DMS53 treated with DMSO at 0.1 percent for 48 hours (cell line): Measurements from ENCODE around the gene DIDO1.
"Not testable (repeated sequence)": the region's sequence is repeated elsewhere in the genome, so short reads cannot be mapped to it uniquely, and the experiment has no call there.

Experiments
- DNase-seq: peaks from one replicate; lab custom pipeline; 2025; ENCODE audit not compliant: unreplicated experiment; lab: John Stamatoyannopoulos, UW

DIDO1 gene

DNA sequence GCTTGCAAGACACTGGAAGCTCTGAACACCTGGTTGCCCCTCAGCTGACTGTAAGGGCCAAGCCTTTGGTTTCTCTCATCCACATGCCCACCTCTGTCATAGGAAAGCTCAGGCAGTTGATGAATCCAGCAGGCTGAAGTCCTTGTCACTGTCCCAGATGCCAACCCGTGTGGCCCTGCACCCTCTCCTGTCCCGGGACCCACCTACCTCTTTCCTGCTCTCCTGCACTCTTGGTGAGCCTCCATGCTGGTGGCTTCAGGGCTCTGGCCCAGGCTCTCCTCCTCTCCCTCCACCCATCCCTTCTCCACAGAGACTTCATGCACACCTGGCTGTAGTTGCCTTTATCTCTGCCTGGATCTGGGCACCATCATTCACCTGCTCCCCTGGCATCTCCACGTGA is 7.7 kb upstream of the DIDO1 start:
- no peak for DNase-seq

DNA sequence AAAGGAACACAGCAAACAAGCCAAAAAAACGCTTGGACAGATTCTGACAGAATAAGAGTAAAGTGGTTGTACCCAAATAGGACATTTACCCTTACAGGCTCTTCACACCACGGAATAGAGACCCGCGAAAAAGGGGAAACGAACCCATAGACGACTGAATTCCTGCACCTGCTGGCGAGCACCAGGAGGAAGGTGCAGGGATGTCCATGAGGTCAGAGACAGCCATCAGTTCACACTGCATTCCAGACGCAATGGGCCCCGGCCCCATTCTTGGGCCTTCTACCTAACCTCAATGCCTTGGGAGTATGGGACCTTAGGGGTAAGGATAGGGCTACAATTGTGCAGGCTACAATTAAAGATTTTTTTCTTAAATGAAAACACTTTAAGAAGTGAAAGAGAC is 5.2 kb upstream of the DIDO1 start:
- no peak for DNase-seq

DNA sequence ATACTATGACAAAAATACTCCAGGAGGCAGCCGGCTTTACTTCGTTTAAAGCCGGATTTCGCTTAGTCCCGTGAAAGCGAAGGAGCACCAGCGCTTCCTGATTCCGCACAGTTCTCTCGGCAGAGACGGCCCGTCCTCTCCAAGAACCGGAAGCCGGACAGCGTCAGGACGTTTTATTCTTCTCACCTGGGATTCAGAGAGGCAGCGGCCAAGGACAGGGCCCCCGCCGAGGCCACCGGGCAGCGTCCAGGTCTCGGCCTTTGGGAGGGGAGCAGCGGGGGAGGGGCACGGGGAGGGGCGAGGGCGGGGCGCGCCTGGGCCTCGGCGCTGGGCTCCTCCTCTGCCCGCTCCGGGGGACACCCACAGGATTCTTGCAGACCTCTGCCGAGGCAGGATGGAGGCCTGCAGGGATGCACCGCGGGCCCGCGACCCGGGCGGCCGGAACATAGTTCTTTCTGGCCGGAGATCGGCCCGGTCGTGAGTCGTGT is 2.8 kb upstream of the DIDO1 start:
- no peak for DNase-seq

DNA sequence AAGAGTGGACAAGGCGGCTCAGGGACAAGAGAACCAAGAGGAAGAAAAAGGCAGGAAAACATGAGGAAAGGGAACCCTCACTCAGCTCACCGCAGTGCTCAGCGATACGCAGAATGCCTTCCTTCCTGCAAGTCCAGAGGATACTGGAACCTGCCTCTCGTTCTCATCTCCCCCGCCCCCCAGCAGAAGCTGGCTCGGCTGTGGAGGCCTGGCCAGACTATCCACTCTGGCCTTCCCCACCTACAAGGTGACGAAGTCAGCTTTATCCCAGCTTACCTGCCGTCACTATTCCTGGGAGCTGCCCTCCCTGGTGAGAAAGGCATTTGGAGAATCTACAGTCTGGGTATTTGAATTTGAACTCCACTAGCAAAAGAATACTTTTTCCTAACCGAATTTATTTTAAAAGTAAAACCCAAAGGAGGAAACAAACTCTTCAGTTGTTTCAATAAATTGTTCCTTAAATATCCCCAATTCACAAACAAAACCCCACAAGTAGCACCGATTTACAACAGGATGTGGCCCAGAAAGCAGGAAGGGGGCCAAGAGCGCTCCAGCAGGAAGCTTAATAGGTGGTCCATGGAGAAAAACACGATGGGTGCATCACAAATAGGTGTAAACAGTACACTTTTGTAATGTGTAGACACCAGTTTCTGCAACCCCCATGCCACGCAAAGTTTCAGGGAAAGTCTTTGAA is 2.1 kb upstream of the DIDO1 start:
- no peak for DNase-seq

DNA sequence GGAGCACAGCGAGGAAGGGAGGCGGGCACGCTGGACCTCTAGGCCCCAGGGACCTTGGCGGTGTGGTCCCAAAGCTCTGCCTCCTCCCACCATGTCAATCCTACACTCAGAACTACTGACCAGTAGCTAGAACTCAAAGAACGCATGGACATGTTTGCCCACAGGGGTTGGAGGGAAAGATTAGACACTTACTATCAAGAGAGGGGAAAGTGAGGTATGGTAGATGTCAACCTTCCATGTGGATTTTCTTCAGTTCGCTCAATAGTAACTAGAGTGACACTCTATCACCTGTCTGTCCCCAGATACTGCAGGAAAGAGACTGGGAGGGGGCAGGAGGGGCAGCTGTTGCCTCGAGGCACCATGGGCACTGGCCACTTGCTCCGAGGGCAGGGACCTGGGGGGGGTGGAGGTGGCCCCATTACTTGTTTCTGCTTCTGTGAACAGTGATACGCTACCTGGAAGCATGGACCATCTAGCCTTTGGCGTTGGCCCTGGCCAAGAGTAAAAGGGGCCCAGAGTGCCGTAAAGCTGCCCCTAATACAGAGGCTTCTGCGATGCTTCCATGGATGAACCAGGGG is 912 bp upstream of the DIDO1 start:
- no peak for DNase-seq

DNA sequence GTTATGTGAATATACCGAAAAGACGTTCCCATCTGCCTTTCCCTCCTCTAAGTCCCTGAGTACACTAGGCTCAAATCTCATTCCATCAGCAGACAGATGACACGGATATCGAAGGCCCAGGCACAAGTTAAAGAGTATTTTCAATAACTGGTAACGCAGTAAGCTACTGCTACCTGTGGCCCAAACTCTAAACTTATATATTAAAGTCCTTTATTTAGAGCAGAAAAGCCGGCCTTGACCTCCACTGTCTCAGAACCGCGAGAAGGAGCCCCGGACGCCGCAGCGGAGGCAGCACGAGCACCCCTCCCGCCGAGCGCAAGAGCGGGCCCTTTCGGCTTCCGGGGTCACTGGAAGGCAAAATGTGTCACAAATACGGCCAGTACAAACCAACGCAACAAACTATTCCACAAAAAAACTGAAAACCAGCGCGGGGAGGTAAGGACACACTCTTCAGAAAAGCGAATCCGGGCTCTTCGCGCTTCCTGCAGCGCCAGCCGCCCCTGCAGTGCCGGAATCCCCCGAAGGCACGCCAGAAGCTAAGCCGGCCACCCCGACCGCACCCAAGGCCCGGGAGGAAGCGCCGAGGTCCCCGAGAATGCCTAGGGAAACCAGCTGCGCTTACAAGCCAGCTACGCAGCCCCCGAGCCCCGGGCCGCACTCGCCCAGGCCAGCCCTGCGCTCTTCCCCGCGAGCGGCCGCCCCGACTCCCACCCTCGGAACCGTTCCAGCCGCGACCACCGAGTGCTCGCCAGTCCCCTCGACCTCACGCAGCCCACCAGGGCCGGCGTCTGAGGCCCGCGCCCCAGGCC is 681 bp downstream of the DIDO1 start:
- DNase-seq: no peak

DNA sequence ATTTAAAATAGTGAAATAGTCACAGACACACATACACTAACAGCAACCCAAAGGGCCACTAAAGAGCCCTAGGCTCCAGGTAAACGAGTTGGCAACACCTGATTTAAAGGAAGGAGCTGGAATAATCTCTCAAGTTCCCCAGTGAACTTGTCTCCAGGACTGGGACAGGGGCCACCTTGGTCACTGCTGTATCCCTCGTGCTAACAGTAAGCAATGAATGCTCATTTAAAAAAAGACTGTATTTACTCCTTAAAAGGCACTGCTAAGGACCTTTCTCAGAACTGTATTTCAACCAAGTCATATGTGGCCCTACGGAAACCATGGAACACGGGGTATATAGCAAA is 1.3 kb downstream of the DIDO1 start:
- DNase-seq: no peak

DNA sequence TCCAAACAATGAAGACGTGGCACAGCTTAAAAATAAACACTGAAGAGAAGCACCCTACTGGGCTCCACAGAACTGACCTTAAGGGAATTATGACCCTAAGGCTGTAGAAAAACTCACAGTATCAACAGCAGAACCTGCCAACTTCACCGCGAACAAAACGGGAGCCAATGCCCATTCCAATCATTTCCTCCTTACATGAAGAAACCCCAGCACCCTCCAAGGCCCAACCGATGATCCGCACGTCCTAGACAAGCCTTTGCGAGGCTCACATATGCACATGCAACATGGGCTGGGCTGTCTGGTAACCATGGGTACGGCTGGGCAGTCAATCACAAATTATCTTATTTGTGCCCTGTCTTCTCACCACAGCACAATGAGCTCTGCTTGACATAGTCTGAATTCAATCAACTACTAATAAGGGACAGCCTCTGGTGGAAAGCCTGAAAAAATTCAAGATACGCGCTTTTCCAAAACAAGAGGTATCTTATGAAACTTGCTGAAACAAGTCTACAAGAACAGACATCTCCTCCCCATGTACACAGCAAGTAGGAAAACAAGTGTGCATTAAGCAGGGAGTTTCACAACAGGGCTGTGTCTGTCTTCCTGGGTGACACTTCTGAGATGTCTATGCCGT is 1.7 kb downstream of the DIDO1 start:
- DNase-seq: no peak

DNA sequence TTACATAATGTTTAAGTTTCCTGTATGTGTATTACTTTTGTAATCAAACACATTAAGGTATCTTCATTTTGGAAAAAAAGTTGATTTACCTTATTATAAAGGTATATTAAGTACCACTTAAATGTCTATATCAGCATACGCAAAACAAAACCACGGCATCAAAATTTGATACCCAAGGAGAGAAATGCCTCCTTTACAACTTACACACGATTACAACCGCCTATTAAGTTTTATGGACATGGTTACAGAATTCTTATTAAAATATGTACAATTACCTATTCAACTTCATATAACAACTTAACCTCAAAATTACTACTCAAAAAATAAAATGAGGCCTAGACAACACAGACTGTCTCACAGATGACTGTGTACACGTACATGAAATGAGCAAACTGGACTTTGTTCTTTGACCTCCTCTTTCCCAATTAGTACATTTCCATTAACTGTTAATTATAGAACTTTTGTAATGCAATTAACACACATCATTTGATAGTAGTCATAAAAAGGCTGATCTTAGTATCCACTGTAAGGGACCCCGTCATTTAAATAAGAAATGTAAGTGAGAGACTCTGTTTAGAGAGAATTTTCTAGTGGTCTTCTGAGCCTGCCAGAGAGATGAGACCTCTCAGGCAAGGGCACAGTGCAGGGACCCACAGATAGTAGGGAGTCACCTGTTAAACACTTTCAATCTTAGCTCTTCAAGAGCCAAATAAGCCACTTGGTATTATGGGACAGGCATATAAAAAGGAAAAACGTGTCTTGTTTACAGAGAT is 2.5 kb downstream of the DIDO1 start:
- DNase-seq: no peak

DNA sequence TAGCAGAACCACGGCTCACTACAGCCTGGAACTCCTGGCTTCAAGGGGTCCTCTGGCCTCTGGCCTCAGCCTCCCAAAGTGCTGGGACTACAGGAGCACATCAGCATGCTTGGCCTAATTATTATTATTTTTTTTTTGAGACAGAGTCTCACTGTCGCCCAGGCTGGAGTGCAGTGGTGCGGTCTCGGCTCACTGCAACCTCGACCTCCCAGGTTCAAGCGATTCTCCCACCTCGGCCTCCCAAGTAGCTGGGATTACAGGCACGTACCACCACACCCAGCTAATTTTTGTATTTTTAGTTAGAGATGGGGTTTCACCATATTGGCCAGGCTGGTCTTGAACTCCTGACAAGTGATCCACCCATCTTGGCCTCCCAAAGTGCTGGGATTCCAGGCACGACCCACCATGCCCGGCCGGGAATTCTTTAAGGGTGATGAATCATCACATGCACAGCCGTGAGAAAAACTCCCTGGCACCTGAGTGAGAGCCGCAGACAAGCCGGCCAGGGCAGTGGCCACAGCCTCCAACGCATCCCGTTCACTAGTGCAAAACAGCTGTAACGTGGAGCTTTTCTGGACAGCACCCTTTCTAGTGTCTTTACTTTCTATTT is 3.1 kb downstream of the DIDO1 start:
- not testable (repeated sequence) for DNase-seq

DNA sequence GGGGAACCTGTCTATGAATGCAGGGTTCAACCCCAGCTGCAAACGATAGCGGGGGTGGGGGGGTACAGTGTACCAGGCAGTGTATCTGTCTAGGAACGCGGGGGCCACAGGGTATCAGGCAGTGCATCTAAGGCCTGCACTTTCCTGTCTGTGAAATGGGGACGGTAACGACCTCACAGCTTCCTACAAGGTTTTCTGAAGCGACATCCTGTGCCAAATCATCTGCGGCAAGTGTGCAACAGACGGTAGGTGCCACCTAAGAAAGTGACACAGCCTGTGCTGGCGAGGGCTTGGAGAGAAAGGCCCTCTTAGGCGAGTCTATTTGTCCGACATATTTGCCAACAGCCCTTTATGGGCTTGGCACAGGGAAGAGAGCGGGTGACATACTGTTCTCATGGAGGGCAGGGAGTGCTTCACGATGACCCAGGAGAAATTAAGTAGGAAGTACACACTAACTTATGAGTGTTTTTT is 3.8 kb downstream of the DIDO1 start:
- DNase-seq: no peak

DNA sequence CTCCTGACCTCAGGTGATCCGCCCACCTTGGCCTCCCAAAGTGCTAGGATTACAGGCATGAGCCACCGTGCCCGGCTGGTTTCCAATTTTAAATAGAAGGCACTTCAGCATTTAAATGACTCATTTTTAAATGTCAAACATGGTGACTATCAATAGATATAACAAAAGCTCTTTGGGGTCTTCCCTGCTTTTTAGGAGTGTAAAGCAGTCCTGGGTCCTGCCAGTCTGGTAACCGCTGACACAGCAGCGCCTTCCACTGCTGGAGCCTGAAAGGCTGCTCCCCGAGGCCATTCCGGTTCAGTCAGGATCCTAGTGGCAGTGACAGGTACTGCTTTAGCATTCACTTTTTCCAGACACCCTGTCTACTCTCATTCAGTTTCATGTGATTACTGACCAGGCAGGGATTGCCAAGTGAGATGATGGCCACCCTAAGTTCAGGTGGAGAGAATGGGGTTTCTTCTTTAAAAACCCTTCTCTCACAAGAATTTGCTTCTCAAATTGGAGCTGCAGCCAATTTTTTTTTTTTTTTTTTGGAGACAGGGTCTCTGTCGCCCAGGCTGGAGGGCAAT is 5.1 kb downstream of the DIDO1 start:
- DNase-seq: peak; percentile 24

DNA sequence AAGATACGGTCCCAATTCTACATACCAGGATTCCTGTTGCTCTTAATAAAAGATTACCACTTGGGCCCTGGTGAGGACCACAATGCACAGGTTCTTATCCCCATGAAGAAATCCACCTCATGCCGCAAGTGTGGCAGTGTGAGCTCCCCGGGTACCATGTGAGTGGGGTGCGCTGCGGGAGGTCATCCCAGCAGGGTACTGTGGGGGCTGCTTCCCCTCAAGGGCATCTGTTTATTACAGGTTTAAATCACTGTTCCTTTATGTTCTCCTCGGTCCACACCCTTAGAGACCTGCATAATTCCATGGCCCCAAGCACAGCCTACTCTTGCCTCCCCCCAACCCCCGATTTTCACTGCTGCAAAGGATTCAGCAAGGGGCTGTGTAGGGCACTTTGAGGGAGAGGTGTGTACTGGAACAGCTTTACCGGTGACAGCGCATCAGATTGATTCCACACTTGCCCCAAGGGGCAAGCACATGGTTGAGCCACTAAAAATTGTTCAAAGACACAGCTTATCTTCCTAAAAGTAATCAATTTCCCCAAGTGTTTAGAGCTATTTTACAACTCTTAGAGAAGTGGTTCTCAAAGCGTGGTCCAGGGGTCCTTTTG is 6.2 kb downstream of the DIDO1 start:
- DNase-seq: no peak

DNA sequence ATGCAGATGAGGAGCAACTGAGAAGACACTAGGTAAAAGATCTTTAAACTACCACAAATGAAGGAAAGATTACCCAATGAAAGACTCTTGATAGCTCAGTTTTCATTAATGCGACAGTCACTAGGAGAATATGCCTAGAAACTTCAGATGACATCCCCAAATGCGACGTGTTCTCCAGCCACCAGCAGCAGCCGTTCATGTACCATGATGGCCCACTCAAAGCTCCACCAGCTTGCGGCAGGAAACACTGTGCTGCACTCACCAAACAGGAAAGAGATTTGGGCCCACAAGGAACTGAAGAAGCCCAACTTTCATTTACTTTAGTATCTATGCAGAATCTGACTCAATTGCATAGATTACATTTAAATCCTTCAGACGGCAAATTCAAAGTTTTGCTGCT is 7.5 kb downstream of the DIDO1 start:
- no peak for DNase-seq

DNA sequence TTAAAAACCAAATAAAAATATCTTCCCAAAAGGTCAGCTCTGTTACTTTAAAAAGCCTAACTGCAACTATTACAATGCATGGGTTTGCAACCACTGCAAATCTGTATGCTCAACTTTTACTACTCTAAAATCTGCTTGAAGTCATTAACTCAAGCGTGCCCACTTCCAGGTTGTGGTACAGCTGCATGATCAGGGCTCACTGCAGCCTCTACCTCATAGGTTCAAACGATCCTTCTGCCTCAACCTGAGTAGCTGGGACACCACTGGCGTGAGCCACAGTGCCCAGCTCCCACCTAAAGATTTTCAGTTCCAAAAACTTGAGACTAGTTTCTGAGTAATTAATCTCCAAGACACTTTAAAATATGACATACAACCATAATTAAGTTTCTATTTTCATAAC is 8.2 kb downstream of the DIDO1 start:
- no peak for DNase-seq

DNA sequence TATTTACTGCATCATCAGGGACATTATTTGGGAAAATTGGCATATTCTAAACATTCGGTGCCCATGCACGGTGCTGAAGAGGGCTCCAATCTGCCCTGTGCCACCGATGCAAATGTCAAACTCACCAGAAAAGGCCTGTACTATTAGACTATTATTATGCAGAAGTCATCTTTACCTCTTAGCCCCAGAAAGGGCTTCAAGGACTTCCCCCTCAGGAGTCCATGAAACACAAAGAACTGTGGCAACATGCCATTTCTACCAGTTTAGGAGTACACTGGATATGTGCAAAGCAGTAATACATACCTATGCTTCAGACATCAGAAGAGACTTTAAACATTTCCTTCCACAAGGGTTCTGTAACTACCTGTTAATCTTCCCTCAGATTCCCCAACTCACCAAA is 8.6 kb downstream of the DIDO1 start:
- DNase-seq: no peak

DNA sequence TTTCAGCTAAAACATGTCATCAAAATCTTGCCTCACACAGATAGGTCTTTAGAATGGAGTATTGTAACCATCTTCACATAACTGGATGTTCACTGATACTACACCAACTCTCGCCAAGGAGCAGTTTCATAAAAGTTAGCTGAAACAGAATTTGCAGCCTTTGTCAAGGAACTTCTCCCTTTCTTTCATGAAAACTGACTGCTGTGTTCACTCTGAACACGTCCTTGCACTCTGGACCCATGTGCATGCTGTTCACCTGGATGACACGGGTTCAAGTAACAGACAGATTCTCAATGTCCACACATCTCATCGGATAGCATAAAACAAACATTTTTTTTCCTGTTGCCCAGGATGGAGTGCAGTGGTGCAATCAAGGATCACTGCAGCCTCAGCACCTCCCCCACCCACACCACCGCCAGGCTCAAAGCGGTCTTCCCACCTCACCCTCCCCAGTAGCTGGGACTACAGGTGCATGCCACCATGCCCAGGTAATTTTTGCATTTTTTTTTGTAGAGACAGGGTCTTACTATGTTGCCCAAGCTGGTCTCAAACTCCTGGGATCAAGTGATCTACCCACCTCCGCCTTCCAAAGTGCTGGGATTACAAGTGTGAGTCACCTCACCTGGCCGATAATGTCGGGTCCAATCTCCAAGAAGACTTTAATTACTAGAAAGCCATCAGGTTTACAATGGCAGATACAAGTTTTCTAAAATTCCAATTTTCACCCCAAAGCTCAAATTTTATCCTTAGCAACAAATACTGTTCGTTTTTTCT is 9.4 kb downstream of the DIDO1 start:
- DNase-seq: no peak

DNA sequence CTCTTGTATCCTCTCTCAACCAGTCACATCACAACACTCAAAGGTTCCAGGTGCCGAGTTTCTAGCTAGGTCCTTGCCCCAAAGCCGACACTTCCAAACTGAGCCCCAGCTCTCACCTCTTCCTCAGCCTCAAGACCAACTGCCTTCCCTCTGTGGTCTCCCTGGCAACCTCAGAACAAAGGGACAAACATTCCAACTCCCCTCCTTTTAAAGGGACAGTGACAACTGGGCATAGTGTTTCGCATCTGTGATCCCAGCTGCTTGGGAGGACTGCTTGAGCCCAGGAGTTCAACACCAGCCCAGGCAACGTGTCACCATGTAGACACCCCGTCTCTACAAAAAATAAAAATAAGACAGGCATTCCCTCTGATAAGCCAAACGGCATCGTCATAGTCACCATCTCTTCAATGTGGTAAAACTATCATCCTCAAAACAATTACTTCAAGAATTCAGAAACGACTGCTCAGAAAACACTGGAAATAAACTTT is 11.3 kb downstream of the DIDO1 start:
- DNase-seq: no peak

DNA sequence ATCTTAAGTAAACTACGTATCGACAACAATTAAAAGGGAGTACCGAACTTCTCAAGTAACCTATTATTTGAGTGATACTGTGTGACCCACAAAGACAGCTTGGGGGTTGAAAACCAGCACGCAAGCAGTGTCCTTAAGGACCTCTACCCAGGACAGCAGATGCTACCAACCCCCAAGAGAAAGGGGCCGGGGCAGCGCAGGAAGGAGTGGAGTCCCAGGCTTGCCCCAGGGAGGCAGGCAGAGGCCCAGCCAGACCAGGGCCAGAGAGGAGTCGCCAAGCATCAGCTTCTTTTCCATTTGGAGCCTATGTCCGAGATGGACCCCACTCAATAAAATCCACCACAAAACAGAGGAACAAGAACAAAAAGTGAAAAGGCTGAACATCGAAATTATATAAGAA is 11.9 kb downstream of the DIDO1 start:
- DNase-seq: no peak
